Common myeloid progenitor, CD34-positive (primary cell): ENCODE data around the gene CYFIP1.

ENCODE experiments used
- CTCF ChIA-PET: fragments of 350-600 bp; sonication (Branson Sonifier 250); formaldehyde crosslinking; loops from one replicate; lab custom pipeline; 2021; ENCODE audit warnings: antibody characterized with exemption; lab: Charles Lee
- POLR2A ChIA-PET: fragments of 350-600 bp; sonication (Branson Sonifier 250); formaldehyde crosslinking; loops from one replicate; lab custom pipeline; 2021; ENCODE audit warnings: antibody characterized with exemption; lab: Charles Lee
- DNase-seq, 3 donors: peaks; one replicate each; pipeline versions ENCODE4 v3.0.0 to v3.0.0-alpha.2; 2013
- H3K27ac ChIP-seq, 2 experiments: 1 replicate in 1 of 2; 2 replicates in 1 of 2; pipeline ENCODE4 v1.7.0; 2013; ENCODE audit warnings: inconsistent platforms in 2 of 2, low read length in 2 of 2, mild to moderate bottlenecking in 2 of 2, low read depth in 1 of 2, moderate library complexity in 1 of 2; ENCODE audit not compliant: severe bottlenecking in 2 of 2, insufficient read depth in 1 of 2, poor library complexity in 1 of 2
- H3K27me3 ChIP-seq, 5 experiments: replicated peaks in 2 of 5; 1 replicate in 3 of 5; 2 replicates in 2 of 5; pipeline versions ENCODE4 v1.6.1 to v1.7.0; 2013; ENCODE audit warnings: low read length in 4 of 5, mild to moderate bottlenecking in 2 of 5, moderate library complexity in 2 of 5, inconsistent platforms in 1 of 5; ENCODE audit not compliant: insufficient read depth in 5 of 5, control insufficient read depth in 4 of 5
- H3K36me3 ChIP-seq, 4 experiments: 1 replicate in 2 of 4; 2 replicates in 2 of 4; pipeline versions ENCODE4 v1.6.1 to v1.7.0; 2013; ENCODE audit warnings: low read length in 3 of 4, control low read depth in 1 of 4, mild to moderate bottlenecking in 1 of 4; ENCODE audit not compliant: control insufficient read depth in 4 of 4, insufficient read depth in 4 of 4
- H3K4me1 ChIP-seq, 4 experiments: 1 replicate in 3 of 4; 2 replicates in 1 of 4; pipeline versions ENCODE4 v1.6.1 to v1.7.1; 2013; ENCODE audit warnings: low read length in 3 of 4, mild to moderate bottlenecking in 3 of 4, control low read depth in 1 of 4, inconsistent platforms in 1 of 4, moderate library complexity in 1 of 4; ENCODE audit not compliant: control insufficient read depth in 4 of 4, insufficient read depth in 4 of 4; ENCODE audit errors: control extremely low read depth in 1 of 4
- H3K4me3 ChIP-seq, 7 experiments: 1 replicate in 4 of 7; 2 replicates in 3 of 7; pipeline versions ENCODE4 v1.5.1 to v1.7.0; 2013; ENCODE audit warnings: mild to moderate bottlenecking in 7 of 7, low read length in 6 of 7, moderate library complexity in 6 of 7, inconsistent platforms in 2 of 7, low read depth in 2 of 7, control low read depth in 1 of 7; ENCODE audit not compliant: insufficient read depth in 4 of 7, control insufficient read depth in 1 of 7; ENCODE audit errors: extremely low read depth in 1 of 7
- H3K9me3 ChIP-seq, 5 experiments: 1 replicate in 4 of 5; 2 replicates in 1 of 5; pipeline versions ENCODE4 v1.6.1 to v1.7.1; 2013; ENCODE audit warnings: low read length in 4 of 5, mild to moderate bottlenecking in 2 of 5, inconsistent platforms in 1 of 5, low read depth in 1 of 5, moderate library complexity in 1 of 5; ENCODE audit not compliant: control insufficient read depth in 4 of 5, insufficient read depth in 2 of 5; ENCODE audit errors: control extremely low read depth in 1 of 5
- WGBS: methylation state at CpG from one replicate; pipeline ENCODE4 v1.1.5; 2013; ENCODE audit not compliant: insufficient coverage; 5-methylcytosine and 5-hydroxymethylcytosine counted together

CYFIP1 gene

DNA sequence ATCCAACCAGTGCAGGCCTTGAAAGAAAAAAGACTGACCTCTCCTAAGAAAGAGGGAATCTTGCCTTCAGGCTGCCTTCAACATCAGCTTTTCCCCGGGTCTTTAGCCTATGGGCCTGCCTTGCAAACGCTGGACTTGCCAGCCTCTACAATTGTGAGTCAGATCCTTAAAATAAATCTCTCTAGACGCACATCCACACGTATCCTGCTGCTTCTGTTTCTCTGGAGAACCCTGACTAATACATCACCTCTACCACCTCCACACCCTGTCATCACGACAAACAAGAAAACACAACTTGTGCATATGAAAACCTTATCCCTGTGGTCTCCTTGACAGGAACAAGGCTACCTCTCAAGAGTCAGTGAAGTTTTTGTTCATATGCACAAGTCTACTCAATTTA lies 11.8 kb downstream of the CYFIP1 start:
- Histone ChIP-seq H3K9me3 (peaks cover 0 to 8% (median 0%) of the 10 kb centered on the region in 5 experiments), H3K27ac (no peak overlapping the region), H3K36me3 (peaks cover 0 to 6% (median 5%) of the 10 kb centered on the region in 4 experiments), H3K27me3 (no peaks in the 10 kb centered on the region), H3K4me3 (no peak overlapping the region), H3K4me1 (peaks cover 0 to 18% (median 11%) of the 10 kb centered on the region in 4 experiments)
- ChIA-PET POLR2A (no interaction called here), CTCF (interaction anchor here (0.8 kb wide), 1 partner anchor 15 kb away, joined by 3 read pairs; no protein-coding TSS in a partner anchor)
- DNase-seq = no peak
- 100% methylated on average over 4 of the region's 5 CpGs for WGBS

DNA sequence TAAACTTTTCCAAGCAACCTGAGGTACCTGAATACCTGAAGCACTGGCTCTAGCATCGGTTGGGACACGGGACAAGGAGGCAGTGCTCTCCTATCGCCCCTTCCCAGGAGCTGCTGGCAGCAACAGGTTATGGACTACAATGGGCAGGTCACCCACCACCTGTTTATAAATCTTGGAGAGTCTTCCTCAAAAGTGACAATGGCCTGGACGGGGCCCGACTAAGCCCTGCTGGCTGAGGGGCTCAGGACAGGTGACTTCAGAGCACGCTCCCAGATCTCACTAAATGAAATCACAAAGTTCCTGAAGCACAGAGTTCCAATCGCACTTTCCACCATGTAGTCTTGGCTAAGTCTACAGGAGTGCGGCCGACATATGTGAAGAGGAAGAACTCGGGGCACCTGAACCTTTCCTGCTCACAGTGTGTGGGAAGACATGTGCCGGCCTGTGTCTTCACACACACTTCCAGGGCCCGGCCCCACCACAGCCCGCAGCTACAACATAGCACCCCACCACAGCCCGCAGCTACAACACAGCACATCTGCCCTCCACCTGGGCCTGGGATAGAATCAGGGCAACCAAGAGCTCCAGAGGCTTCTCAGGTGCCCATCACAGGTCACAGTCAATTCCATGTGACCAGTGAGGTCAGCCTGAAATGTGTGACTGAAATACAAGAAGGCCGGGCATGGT lies 12.9 kb downstream of the CYFIP1 start:
- Histone ChIP-seq H3K4me3 (no peak overlapping the region), H3K27ac (no peak overlapping the region), H3K27me3 (no peaks in the 10 kb centered on the region), H3K4me1 (peaks cover 0 to 12% (median 6%) of the 10 kb centered on the region in 4 experiments), H3K36me3 (peaks cover 0 to 9% (median 5%) of the 10 kb centered on the region in 4 experiments), H3K9me3 (peaks cover 0 to 8% (median 0%) of the 10 kb centered on the region in 5 experiments)
- DNase-seq = no peak
- POLR2A ChIA-PET = no interaction called here
- WGBS = 97% methylated on average over 11 of the region's 15 CpGs
- CTCF ChIA-PET = no interaction called here

- WGBS = 97% methylated on average over 16 of the region's 20 CpGs
- H3K36me3 ChIP-seq = peaks cover 0 to 9% (median 5%) of the 10 kb centered on the region in 4 experiments
- CTCF ChIA-PET = no interaction called here
- H3K27me3 ChIP-seq = no peaks in the 10 kb centered on the region
- no peak overlapping the region for H3K4me3 ChIP-seq
- POLR2A ChIA-PET = no interaction called here
- peaks cover 0 to 20% (median 11%) of the 10 kb centered on the region in 4 experiments for H3K4me1 ChIP-seq
- DNase-seq = no peak
- no peak overlapping the region for H3K27ac ChIP-seq
- peaks cover 0 to 8% (median 0%) of the 10 kb centered on the region in 5 experiments for H3K9me3 ChIP-seq
Measured at GRCh38 chr15:22966321-22967083, 13.7 kb downstream of the CYFIP1 start.

DNA sequence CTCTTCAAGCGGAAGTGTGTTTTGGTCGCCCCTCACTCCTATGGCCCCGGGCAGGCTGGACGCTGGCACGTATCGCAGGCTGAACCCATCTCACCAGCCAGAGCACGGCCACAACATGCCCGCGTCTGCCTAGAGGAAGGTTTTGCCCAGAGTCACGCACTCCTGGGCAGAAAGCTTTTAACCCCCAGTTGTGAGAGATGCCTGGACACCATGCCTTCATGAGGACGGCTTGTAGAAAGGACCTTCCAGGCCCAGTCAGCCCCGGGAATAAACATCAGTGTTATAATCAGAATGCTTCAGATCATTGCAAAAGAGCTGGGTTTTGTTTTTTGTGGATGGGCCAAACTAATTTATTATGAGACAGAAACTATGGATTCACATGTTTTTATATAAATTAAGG lies 16.5 kb downstream of the CYFIP1 start:
- no peaks in the 10 kb centered on the region for H3K27me3 ChIP-seq
- POLR2A ChIA-PET = no interaction called here
- CTCF ChIA-PET = interaction anchor here (0.9 to 1.0 kb wide), 2 partner anchors 9 to 11 kb away, joined by 3 read pairs; no protein-coding TSS in a partner anchor
- no peak overlapping the region for H3K27ac ChIP-seq
- peaks cover 0 to 30% (median 20%) of the 10 kb centered on the region in 4 experiments for H3K4me1 ChIP-seq
- no peak overlapping the region for H3K4me3 ChIP-seq
- no peak for DNase-seq
- peaks cover 0 to 6% (median 4%) of the 10 kb centered on the region in 4 experiments for H3K36me3 ChIP-seq
- H3K9me3 ChIP-seq = no peaks in the 10 kb centered on the region
- WGBS = 95% methylated on average over 12 of the region's 12 CpGs

DNA sequence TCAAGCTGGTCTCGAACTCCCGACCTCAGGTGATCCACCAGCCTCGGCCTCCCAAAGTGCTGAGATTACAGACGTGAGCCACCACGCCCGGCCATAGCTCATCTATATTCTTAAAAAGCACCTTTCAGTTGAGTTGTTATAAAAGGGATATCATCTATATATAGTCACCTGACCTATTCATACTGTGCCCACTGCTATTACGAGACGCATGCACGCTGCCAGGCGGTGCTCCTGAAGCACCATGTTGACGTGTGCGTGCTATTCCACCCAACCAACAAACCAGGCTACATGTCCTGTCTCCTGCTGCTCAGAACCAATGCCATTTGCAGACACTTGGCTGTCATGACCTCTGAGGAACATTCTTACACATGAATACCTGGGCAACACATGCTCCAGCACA lies 17.6 kb downstream of the CYFIP1 start:
- H3K27ac ChIP-seq = no peak overlapping the region
- POLR2A ChIA-PET = interaction anchor here (0.7 kb wide), 1 partner anchor 18 kb away, joined by 5 read pairs; no protein-coding TSS in a partner anchor
- CTCF ChIA-PET = no interaction called here

GRCh38 chr15:22961762-22962161 lies 18.4 kb downstream of the CYFIP1 start:
- Histone ChIP-seq H3K9me3 (no peaks in the 10 kb centered on the region), H3K4me1 (peaks cover 0 to 35% (median 24%) of the 10 kb centered on the region in 4 experiments), H3K4me3 (no peak overlapping the region), H3K27me3 (no peaks in the 10 kb centered on the region), H3K36me3 (peaks cover 0 to 4% (median 2%) of the 10 kb centered on the region in 4 experiments), H3K27ac (no peak overlapping the region)
- CTCF ChIA-PET = no interaction called here
- no peak for DNase-seq
- POLR2A ChIA-PET = interaction anchor here (0.6 kb wide), 1 partner anchor 19 kb away, joined by 3 read pairs; no protein-coding TSS in a partner anchor
- WGBS = no CpG with 5 or more reads among the region's 1 CpG

More for the DNA sequence above, 17.6 kb downstream of the CYFIP1 start:
- DNase-seq = no peak
- Histone ChIP-seq H3K4me1 (peaks cover 0 to 35% (median 24%) of the 10 kb centered on the region in 4 experiments), H3K27me3 (no peaks in the 10 kb centered on the region), H3K9me3 (no peaks in the 10 kb centered on the region), H3K4me3 (no peak overlapping the region), H3K36me3 (peaks cover 0 to 5% (median 2%) of the 10 kb centered on the region in 4 experiments)
- 100% methylated on average over 6 of the region's 12 CpGs for WGBS
